MM.1S (cell line): ENCODE results near the gene SUGP1.

ENCODE experiments used
- DNase-seq: peaks from one replicate; pipeline ENCODE4 v3.0.0-alpha.2; 2015
- H2AFZ ChIP-seq: fragments of 300-600 bp; sonication (generic); 2 replicates; pipeline ENCODE4 v1.6.0; 2016; ENCODE audit warnings: antibody characterized with exemption, low read length
- H3F3A ChIP-seq: fragments of 300-600 bp; sonication (generic); 2 replicates; pipeline ENCODE4 v1.6.1; 2016; ENCODE audit warnings: mild to moderate bottlenecking, antibody characterized with exemption, low read length, moderate library complexity, mixed read lengths; ENCODE audit not compliant: insufficient read depth
- H3K27ac ChIP-seq: fragments of 300-600 bp; sonication (generic); 2 replicates; pipeline ENCODE4 v1.5.1; 2016; ENCODE audit warnings: mild to moderate bottlenecking, low read length
- H3K27me3 ChIP-seq: fragments of 300-600 bp; sonication (generic); replicated peaks from 2 replicates; pipeline ENCODE4 v1.6.0; 2016; ENCODE audit warnings: low read length; ENCODE audit not compliant: insufficient read depth
- H3K36me3 ChIP-seq: fragments of 300-600 bp; sonication (generic); replicated peaks from 2 replicates; pipeline ENCODE4 v1.6.1; 2016; ENCODE audit warnings: mild to moderate bottlenecking, low read length, mixed read lengths; ENCODE audit not compliant: insufficient read depth
- H3K4me1 ChIP-seq: fragments of 300-600 bp; sonication (generic); 2 replicates; pipeline ENCODE4 v1.6.1; 2016; ENCODE audit warnings: low read length, mixed read lengths
- H3K4me2 ChIP-seq: fragments of 300-600 bp; sonication (generic); 2 replicates; pipeline ENCODE4 v1.6.0; 2016; ENCODE audit warnings: low read depth, low read length
- H3K4me3 ChIP-seq: fragments of 300-600 bp; sonication (generic); 2 replicates; pipeline ENCODE4 v1.5.1; 2016; ENCODE audit warnings: low read length, mixed read lengths
- H3K79me2 ChIP-seq: fragments of 300-600 bp; sonication (generic); 2 replicates; pipeline ENCODE4 v1.6.1; 2016; ENCODE audit warnings: mixed run types, low read length, mixed read lengths
- H3K9ac ChIP-seq: fragments of 300-600 bp; sonication (generic); 2 replicates; pipeline ENCODE4 v1.6.1; 2016; ENCODE audit warnings: low read length, mixed read lengths
- H3K9me2 ChIP-seq: fragments of 300-600 bp; sonication (generic); replicated peaks from 2 replicates; pipeline ENCODE4 v1.6.1; 2016; ENCODE audit warnings: mild to moderate bottlenecking, low read length, mixed read lengths; ENCODE audit not compliant: insufficient read depth
- H3K9me3 ChIP-seq: fragments of 300-600 bp; sonication (generic); replicated peaks from 2 replicates; pipeline ENCODE4 v1.6.1; 2016; ENCODE audit warnings: mild to moderate bottlenecking, low read length, mixed read lengths; ENCODE audit not compliant: insufficient read depth
- H4K20me1 ChIP-seq: fragments of 300-600 bp; sonication (generic); 2 replicates; pipeline ENCODE4 v1.6.1; 2016; ENCODE audit warnings: mild to moderate bottlenecking, low read length, moderate library complexity, mixed read lengths; ENCODE audit not compliant: insufficient read depth
- CTCF ChIP-seq: fragments of 300-600 bp; sonication (generic); IDR thresholded peaks from 2 replicates; pipeline ENCODE4 v1.5.1; 2016; ENCODE audit warnings: antibody characterized with exemption, low read length, mixed read lengths
- EZH2 ChIP-seq: fragments of 300-600 bp; sonication (generic); optimal IDR thresholded peaks from 2 replicates; pipeline ENCODE3; 2017; ENCODE audit warnings: low read depth, mild to moderate bottlenecking, antibody characterized with exemption, low read length, mixed read lengths
- EZH2phosphoT487 ChIP-seq: fragments of 300-600 bp; sonication (generic); IDR thresholded peaks from 2 replicates; pipeline ENCODE4 v1.6.1; 2018; ENCODE audit warnings: antibody characterized with exemption, low read length

The SUGP1 gene

GRCh38 chr19:19268453-19269385, 51.6 kb downstream of the SUGP1 start:
- H3K36me3 ChIP-seq = no peaks in the 10 kb centered on the region
- TF ChIP-seq EZH2 (no peak), CTCF (no peak), EZH2phosphoT487 (no peak)
- H3K27ac ChIP-seq = no peak overlapping the region
- no peaks in the 10 kb centered on the region for H3K79me2 ChIP-seq
- no peaks in the 10 kb centered on the region for H4K20me1 ChIP-seq
- H3K4me2 ChIP-seq = no peak overlapping the region
- no peaks in the 10 kb centered on the region for H3K9me2 ChIP-seq
- no peak for DNase-seq
- H2AFZ ChIP-seq = no peak overlapping the region
- no peak overlapping the region for H3K4me3 ChIP-seq
- H3K27me3 ChIP-seq = peaks cover 19% of the 10 kb centered on the region
- no peaks in the 10 kb centered on the region for H3K9me3 ChIP-seq
- no peaks in the 10 kb centered on the region for H3K4me1 ChIP-seq
- no peaks in the 10 kb centered on the region for H3F3A ChIP-seq
- H3K9ac ChIP-seq = no peak overlapping the region

GRCh38 chr19:19267305-19267704, 53.0 kb downstream of the SUGP1 start:
- Histone ChIP-seq H3K4me2 (no peak overlapping the region), H3K79me2 (no peaks in the 10 kb centered on the region), H2AFZ (no peak overlapping the region), H3F3A (no peaks in the 10 kb centered on the region), H3K27me3 (peaks cover 32% of the 10 kb centered on the region), H3K9ac (no peak overlapping the region), H3K4me1 (no peaks in the 10 kb centered on the region), H3K36me3 (no peaks in the 10 kb centered on the region), H3K9me3 (no peaks in the 10 kb centered on the region), H3K27ac (no peak overlapping the region), H3K9me2 (no peaks in the 10 kb centered on the region), H4K20me1 (no peaks in the 10 kb centered on the region), H3K4me3 (no peak overlapping the region)
- TF ChIP-seq EZH2 (no peak), EZH2phosphoT487 (no peak), CTCF (no peak)
- no peak for DNase-seq

GRCh38 chr19:19263886-19264487, 56.3 kb downstream of the SUGP1 start:
- no peaks in the 10 kb centered on the region for H3K36me3 ChIP-seq
- no peaks in the 10 kb centered on the region for H3F3A ChIP-seq
- H3K79me2 ChIP-seq = no peaks in the 10 kb centered on the region
- DNase-seq = no peak
- no peaks in the 10 kb centered on the region for H3K9me2 ChIP-seq
- no peak for TF ChIP-seq EZH2
- TF ChIP-seq EZH2phosphoT487 = no peak
- no peak for TF ChIP-seq CTCF
- peaks cover 41% of the 10 kb centered on the region for H3K27me3 ChIP-seq
- H3K4me3 ChIP-seq = no peak overlapping the region
- no peaks in the 10 kb centered on the region for H4K20me1 ChIP-seq
- H3K4me1 ChIP-seq = no peaks in the 10 kb centered on the region
- no peak overlapping the region for H3K27ac ChIP-seq
- no peak overlapping the region for H2AFZ ChIP-seq
- no peak overlapping the region for H3K9ac ChIP-seq
- no peak overlapping the region for H3K4me2 ChIP-seq
- no peaks in the 10 kb centered on the region for H3K9me3 ChIP-seq
